GM12892 (cell line): Measurements from ENCODE around the gene ANO2.

Experiments
- POLR2A ChIP-seq: IDR thresholded peaks from 2 replicates; pipeline ENCODE4 v1.6.1; 2011; ENCODE audit warnings: low read depth, low read length, control low read depth
- POLR2AphosphoS5 ChIP-seq: IDR thresholded peaks from 2 replicates; pipeline ENCODE4 v1.6.1; 2011; ENCODE audit warnings: low read depth, low read length, control low read depth
- TAF1 ChIP-seq: IDR thresholded peaks from 2 replicates; pipeline ENCODE4 v1.6.1; 2011; ENCODE audit warnings: low read depth, mild to moderate bottlenecking, control low read depth, low read length, borderline replicate concordance

GRCh38 chr12:5899675-5900074 lies 45.4 kb downstream of the ANO2 start:
- TF ChIP-seq POLR2A (no peak), TAF1 (no peak), POLR2AphosphoS5 (no peak)
